ENCODE measurements around the gene CCDC174. TPM values are rescaled to one million over a fixed set of nuclear protein-coding genes. Genes with fewer than 3 reads are reported as not detected.

CCDC174 gene
- total RNA-seq, 3 donors from 2014 or later, result 18.4 to 34.8 (median 30.8) TPM

DNA sequence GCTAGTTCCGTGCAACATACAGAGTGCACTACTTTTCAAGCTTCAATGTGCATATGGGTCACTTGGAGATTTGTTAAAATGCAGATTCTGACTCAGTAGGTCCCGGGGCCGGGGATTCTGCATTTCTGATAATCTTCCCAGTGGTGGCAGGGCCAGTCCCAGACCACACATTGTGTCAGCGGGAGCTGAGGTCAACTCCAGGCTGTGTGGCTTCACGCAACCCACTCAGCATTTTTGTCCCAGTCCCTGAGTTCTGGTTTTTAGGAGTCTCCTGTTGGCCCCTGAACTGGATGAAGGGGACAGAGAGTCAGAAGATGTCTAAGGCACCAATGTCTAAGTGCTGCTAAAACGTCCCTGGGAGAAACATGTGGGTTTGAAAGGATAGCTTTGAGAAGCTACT lies 26.1 kb upstream of the CCDC174 start:
- DNase-seq (ENCODE audit: low spot score in 2 of 2), result no peak
- Histone ChIP-seq H3K4me3 (no peak overlapping the region), H3K4me1 (peaks cover 0 to 5% of the 10 kb centered on the region in 2 donors), H3K9me3 (peaks cover 0 to 7% of the 10 kb centered on the region in 2 donors), H3K27me3 (peaks cover 0 to 3% of the 10 kb centered on the region in 2 donors), H3K27ac (no peak overlapping the region), H3K36me3 (no peaks in the 10 kb centered on the region)
- intact Hi-C loops (cut with DNase I; ENCODE audit: low total_unique reads), result no loop called here
- TF ChIP-seq CTCF (IDR thresholded peaks at IDR 0.05), result no peak
- TF ChIP-seq POLR2AphosphoS5 (IDR thresholded peaks at IDR 0.05), result no peak
- TF ChIP-seq POLR2A (IDR thresholded peaks at IDR 0.05), result no peak

- H3K4me3 ChIP-seq, result no peak overlapping the region
- H3K9me3 ChIP-seq, result peaks cover 0 to 7% of the 10 kb centered on the region in 2 donors
- no peak overlapping the region for H3K27ac ChIP-seq
- DNase-seq (ENCODE audit: low spot score in 2 of 2), result no peak
- TF ChIP-seq POLR2A (IDR thresholded peaks at IDR 0.05), result no peak
- no peak for TF ChIP-seq POLR2AphosphoS5 (IDR thresholded peaks at IDR 0.05)
- no peak for TF ChIP-seq CTCF (IDR thresholded peaks at IDR 0.05)
- peaks cover 0 to 3% of the 10 kb centered on the region in 2 donors for H3K27me3 ChIP-seq
- no peaks in the 10 kb centered on the region for H3K36me3 ChIP-seq
- peaks cover 0 to 4% of the 10 kb centered on the region in 2 donors for H3K4me1 ChIP-seq
- intact Hi-C loops (cut with DNase I; ENCODE audit: low total_unique reads), result no loop called here
Measured at GRCh38 chr3:14627815-14628214, 23.7 kb upstream of the CCDC174 start.

DNA sequence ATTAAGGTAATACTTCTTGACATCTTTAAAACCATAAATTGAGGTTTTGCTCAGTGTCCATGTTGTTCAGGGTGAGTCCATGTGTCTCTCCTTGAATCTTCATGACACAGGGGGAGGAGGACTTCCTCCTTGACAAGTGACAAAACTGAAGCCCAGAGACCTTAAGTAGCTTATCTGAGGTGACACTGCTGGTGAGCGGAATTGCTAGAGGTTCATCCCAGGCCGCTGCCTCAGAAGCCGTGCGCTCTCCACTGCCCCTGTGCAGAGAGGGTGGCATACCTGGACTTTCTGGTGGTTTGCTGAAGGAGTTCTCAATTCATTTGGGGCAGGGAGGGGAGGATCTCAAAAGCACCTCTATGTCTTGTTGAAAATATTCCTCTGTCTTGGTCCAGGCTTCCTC lies 23.2 kb upstream of the CCDC174 start:
- no peak overlapping the region for H3K27ac ChIP-seq
- no peaks in the 10 kb centered on the region for H3K4me1 ChIP-seq
- TF ChIP-seq POLR2AphosphoS5 (IDR thresholded peaks at IDR 0.05), result no peak
- no peak for TF ChIP-seq POLR2A (IDR thresholded peaks at IDR 0.05)
- TF ChIP-seq CTCF (IDR thresholded peaks at IDR 0.05), result no peak
- H3K9me3 ChIP-seq, result peaks cover 0 to 7% of the 10 kb centered on the region in 2 donors
- no peak for DNase-seq (ENCODE audit: low spot score in 2 of 2)
- intact Hi-C loops (cut with DNase I; ENCODE audit: low total_unique reads), result no loop called here
- no peak overlapping the region for H3K4me3 ChIP-seq
- H3K27me3 ChIP-seq, result peaks cover 0 to 3% of the 10 kb centered on the region in 2 donors
- H3K36me3 ChIP-seq, result no peaks in the 10 kb centered on the region

- peaks cover 0 to 7% of the 10 kb centered on the region in 2 donors for H3K9me3 ChIP-seq
- no peaks in the 10 kb centered on the region for H3K36me3 ChIP-seq
- intact Hi-C loops (cut with DNase I; ENCODE audit: low total_unique reads), result no loop called here
- peaks cover 0 to 5% of the 10 kb centered on the region in 2 donors for H3K27me3 ChIP-seq
- H3K27ac ChIP-seq, result no peak overlapping the region
- TF ChIP-seq POLR2A (IDR thresholded peaks at IDR 0.05) (no peak), POLR2AphosphoS5 (IDR thresholded peaks at IDR 0.05) (no peak), CTCF (IDR thresholded peaks at IDR 0.05) (no peak)
- no peak overlapping the region for H3K4me3 ChIP-seq
- DNase-seq (ENCODE audit: low spot score in 2 of 2), result no peak
- H3K4me1 ChIP-seq, result no peaks in the 10 kb centered on the region
Measured at GRCh38 chr3:14630404-14631100, 21.0 kb upstream of the CCDC174 start.

DNA sequence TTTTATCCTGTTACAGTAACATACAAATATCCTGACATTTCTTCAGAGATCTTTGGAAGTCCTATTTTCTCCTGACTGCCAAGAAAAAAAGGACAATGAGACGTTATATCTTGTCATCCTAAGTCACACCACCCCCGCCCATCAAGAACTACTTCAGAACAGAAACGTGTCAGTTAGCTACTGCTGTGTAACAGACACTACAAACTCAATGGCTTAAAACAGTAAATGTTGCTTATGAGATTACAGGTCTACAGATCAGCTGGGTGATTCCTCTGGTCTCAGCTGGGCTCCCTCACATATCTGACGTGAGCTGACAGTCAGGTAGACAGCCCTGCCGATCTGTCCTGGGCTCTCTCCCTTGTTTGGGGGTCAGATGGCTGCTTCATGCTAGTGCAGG lies 20.5 kb upstream of the CCDC174 start:
- H3K4me1 ChIP-seq, result no peaks in the 10 kb centered on the region
- H3K36me3 ChIP-seq, result no peaks in the 10 kb centered on the region
- intact Hi-C loops (cut with DNase I; ENCODE audit: low total_unique reads), result no loop called here
- peaks cover 0 to 7% of the 10 kb centered on the region in 2 donors for H3K27me3 ChIP-seq
- no peak for DNase-seq (ENCODE audit: low spot score in 2 of 2)
- no peak overlapping the region for H3K27ac ChIP-seq
- H3K4me3 ChIP-seq, result no peak overlapping the region
- peaks cover 0 to 7% of the 10 kb centered on the region in 2 donors for H3K9me3 ChIP-seq
- TF ChIP-seq CTCF (IDR thresholded peaks at IDR 0.05), result no peak
